Non-pigmented ciliary epithelial cell (primary cell): ENCODE measurements around the gene CBLB.

Experiments used
- DNase-seq: peaks from one replicate; pipeline ENCODE4 v3.0.0-alpha.2; 2010; ENCODE audit warnings: low read depth

Gene CBLB

GRCh38 chr3:105868742-105869530 lies at the start of gene CBLB:
Gene CBLB, minus strand, starts transcription at chr3:105869012. Its CDS starts 1,435 bp downstream, at chr3:105867577.
- DNase-seq = peak; percentile 93

DNA sequence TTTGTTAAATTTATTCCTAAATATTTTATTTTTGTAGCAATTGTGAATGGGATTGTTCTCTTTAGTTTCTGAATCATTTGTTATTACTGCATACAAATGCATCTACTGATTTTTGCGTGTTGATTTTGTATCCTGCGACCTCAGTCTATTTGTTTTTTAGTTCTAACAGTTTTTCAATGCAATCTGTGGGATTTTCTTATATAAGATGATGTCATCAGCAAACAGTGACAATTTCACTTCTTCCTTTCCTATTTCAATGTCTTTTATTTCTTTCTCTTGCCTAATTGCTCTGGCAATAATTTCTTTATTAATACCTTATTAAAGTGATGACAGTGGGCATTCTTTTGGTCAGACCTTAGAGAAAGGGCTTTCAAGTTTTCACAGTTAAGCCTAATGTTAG lies 48.0 kb upstream of the CBLB start:
- DNase-seq = no peak

DNA sequence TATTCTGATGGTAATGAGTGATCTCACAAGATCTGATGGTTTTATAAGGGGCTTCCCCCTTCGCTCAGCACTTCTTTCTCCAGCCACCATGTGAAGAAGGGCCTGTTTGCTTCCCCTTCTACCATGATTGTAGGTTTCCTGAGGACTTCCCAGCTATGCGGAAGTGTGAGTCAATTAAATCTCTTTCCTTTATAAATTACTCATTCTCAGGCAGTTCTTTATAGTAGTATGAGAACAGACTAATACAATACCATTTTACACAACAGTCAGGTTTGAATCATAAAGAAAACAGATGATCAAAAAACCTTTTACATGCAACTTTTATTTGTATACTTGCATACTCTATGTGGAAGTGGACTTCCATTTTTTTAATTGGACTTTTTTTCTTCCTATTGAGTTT lies 46.7 kb upstream of the CBLB start:
- DNase-seq = no peak

DNA sequence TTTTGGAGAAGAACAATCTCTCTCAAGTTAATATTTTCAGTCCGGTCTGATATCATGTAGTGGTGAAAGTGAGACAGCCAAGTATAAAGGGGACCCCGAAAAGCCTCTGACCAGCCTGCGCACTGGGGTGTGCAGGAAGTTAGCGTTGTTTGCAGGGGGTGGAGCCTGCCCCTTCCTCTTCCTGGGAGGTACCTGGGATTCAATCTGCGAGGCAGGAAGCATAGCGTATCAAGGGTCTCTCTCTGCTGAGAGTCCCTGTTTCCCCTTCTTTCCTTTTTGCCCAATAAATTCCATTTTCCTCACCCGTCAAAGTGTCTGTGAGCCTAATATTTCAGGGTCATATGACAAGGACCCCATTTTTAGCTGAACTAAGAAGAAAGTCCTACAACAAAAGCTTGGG lies 44.8 kb upstream of the CBLB start:
- DNase-seq = no peak

DNA sequence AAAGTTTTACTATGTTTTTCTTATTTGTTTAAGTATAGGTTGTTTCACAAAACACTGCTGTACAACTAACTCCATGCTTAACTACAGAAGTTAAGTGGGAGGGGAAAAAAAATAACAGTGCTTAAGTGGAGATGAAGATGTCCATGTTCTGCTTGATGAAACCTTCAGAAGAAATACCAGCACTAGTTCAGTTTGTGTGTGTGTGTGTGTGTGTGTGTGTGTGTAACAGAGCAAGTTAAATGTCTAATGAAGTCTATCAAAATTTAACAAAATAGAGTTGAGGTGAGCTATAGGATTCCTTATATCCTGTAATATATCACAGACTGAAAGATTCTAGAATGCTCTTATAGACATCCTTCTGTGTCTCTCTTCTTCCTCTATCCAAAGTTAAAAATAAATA lies 44.1 kb upstream of the CBLB start:
- no peak for DNase-seq

DNA sequence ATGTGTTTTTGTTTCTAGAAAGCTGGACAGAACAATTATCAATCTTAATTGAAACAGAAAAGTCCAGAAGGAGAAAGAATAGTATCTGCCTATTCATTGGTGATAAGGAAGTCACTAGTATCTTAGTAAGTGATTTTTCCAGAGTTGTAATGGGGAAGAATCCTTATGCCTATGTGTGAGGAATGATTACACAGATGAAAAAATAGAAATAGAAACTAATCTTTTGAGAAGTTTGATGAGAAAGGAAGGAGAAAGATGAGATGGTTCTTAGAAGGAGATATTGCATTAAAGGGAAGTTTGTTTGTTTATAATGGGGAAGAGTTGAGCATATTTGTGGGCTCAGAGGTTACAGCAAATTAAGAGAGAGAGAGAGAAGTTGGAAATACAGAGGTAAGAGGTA lies 42.7 kb upstream of the CBLB start:
- no peak for DNase-seq

DNA sequence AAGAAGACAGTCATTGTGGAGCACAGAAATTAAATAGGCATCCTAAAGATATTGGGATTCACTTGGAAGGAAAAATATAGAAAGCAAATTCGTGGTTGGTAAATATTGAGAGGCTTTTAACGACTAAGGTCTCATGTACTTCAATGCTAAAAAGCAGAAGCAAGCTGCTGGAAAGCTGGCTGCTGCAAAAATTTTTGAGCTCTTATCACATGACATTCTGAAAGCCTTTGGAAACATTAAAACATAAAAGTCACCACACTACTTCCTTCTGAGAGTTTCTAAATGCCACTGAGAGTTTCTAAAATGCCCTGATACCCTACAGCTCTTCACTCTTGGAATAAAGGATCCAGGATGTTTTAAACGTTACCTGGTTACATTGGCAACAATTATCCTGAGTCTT lies 39.0 kb upstream of the CBLB start:
- no peak for DNase-seq

GRCh38 chr3:105906836-105907235 lies 38.0 kb upstream of the CBLB start:
- peak; percentile 40 for DNase-seq

GRCh38 chr3:105906345-105906744 lies 37.5 kb upstream of the CBLB start:
- no peak for DNase-seq

DNA sequence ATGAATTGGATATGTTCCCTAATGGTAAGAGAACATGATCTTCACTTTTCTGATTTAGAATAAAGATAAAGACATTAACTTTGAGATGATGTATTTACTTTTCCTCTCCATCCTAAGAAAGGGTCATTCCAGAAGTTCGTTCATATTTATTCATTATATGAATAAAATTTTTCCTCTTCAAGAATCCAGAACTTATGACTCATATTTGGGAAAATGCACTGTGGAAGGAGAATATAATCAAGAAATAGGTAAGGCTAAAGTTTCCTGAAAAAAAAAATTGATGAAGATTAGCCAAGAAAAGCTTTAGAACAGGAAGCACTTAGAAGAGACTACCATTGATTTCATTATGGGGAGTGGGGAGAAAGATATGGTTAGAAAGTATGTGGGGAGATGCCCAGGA lies 36.5 kb upstream of the CBLB start:
- no peak for DNase-seq

DNA sequence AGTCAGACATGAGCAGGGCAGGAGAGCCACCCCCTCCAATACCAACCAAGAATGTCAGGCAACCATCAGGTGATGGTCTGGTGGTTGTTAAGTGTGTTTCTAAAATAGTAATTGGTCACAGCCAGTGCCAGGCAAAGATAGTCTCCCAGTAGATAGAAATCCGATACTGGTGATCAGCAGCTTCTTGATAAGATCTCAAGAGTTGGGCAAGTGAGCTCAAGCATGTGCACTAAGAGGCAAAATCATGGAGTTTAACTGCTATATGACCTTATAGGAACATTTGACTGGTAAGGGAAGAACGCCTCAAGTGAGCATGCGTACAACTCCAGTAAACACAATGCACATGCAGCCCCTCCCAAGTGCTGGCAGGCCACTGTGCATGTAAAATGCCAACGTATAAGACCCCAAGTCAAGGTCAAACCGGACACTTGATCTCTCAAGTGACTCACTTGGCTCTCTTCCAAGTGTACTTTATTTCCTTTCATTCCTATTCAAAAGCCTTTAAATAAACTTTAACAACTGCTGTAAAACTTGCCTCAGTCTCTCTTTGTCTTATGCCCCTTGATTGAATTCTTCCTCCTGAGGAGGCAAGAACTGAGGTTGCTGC lies 36.0 kb upstream of the CBLB start:
- no peak for DNase-seq

GRCh38 chr3:105904251-105904650 lies 35.4 kb upstream of the CBLB start:
- DNase-seq = no peak

DNA sequence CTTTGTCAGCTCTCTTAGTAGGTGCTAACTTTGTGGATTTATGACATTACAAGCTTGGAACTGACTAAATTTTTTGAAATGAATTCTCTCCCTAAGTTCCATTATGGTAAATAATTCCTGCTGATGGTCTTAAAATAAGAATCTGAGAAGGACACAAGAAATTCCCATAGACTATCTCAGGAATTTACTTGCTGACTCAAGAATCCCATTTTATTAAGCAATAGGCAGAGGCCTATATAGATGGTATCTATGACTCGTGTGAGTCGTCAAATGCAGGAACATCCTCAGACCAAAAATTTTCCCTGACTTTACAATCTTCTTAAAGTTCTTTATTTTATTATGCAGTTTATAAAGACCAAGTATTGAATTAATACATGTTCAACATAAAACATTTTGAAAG lies 30.7 kb upstream of the CBLB start:
- DNase-seq = peak; percentile 23

DNA sequence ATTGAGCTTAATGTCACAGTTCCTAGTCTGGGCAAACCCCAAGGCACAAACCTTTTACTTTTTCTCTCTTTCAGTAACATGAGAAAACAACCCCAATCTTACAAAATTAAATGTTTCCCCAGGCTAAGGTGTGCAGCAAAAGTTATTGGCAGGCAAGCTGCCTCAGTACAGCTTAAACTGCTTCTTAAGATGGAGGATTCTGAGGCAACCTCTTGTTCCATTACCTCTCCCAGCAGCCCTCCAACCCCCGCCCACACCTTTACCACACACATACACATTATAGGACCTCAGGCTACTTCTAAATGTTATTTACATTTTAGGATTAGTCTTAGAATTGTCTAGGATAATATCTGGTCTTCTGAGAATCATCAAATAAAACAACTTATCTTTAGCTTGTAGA lies 22.3 kb upstream of the CBLB start:
- DNase-seq = no peak

DNA sequence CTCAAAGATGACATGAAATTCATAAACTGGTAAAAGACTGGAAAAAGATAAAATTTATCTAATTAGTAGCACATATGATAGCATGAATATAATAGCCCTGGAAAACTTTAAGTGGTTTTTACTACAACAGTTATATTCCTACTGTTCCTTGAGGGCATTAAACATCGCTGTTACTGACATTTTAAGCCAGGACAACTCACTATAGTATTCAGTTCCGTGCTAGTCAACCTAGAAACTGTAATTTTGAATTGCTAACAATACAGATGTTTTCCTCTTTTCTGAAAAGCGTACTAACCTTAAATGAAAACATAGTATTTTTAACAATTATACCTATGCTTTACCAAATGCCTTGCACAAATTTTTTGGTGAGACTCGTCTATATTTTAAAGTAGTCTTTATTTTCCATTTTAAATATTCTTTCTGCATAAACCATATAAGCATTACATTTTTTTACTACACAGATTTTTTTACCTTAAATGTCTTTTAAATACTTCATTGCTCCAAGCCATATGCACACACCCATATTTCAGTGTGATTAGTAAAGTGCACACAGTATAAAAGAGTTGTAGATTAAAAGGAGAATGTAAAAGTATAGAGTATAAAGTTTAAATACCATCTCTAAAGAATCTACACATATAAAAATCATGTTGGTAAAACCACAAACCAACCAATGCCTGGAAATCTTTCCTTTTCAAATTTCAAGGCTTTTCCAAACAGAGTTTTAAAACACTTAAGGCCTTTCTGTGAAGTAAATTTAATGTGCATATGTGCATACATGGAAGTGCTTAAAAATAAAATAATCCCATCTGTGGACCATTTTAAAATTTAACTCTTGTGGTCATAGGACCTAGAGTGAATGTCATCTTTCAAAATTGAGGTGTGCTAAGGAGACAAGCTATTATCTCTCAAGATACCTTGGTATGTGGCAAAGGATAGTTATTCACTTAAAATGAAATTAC lies 20.1 kb upstream of the CBLB start:
- no peak for DNase-seq

DNA sequence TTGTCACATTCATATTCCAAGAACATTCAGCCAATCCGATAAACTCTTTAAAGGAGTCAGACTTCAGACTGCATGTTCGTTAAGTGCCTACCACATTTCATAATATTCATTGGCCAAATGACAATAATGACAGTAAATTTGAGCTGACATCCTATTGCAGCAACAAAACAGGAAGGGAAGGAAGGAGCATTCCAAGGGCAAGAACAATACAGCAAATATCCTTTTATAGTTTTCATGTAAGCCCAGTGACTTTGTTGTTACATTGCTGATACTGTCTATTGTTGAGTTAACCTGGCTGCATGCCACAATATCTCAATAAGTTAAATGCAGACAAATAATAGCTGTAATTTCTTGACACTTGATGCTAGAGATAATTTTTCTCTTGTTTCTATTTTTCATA lies 16.4 kb upstream of the CBLB start:
- DNase-seq = no peak

DNA sequence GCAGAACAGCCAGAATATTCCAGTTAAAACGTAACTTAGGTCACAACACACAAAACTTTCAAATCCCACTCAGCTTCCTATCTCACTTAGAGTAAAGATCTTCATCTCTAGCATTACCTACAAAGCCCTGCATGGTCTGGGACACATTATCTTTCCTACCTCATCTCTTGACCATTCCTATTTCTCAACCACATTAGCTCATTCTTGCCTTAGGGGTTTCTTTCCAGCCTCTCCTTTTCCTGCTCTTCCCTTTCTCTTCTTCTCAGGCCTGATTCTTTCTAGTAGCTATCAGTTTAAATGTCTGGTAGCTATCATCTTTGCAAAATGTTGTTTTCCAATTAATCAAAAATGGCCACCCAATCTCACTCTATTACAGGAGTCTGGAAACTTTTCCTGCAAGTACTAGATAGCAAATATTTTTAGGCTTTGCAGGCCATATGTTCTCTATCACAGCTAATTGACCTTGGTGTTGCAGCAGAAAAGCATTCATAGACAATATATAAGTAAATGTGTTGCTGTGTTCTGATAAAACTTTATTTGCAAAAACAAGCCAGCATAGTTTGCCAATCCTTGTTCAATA lies 15.1 kb upstream of the CBLB start:
- DNase-seq = no peak

DNA sequence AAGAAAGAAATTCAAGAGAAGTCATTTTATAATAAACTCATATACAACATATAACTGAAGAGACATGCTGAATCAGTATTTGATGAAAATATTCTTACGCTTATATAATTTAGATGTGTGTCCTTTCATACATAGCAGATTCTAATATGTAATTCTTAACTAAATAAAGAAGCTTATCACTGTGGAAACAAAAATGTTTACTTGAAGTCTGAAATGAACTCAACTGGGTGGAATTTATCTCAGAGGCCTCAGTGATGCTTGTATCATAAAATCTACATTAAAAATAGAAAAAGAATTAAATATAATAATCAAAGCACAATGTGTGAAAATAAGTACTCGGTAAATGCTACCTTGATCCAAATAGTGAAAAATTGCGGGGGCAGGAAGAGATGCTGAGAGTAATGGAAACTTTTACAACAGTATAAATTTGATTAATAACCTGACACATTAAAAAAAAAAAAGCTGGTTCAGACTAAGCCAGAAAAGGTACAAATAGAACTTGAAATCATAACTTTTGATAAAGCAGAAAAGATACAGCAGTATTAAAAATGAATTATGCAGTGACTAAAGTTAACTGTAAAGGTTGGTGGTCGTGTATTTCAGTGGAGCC lies 12.0 kb upstream of the CBLB start:
- no peak for DNase-seq

DNA sequence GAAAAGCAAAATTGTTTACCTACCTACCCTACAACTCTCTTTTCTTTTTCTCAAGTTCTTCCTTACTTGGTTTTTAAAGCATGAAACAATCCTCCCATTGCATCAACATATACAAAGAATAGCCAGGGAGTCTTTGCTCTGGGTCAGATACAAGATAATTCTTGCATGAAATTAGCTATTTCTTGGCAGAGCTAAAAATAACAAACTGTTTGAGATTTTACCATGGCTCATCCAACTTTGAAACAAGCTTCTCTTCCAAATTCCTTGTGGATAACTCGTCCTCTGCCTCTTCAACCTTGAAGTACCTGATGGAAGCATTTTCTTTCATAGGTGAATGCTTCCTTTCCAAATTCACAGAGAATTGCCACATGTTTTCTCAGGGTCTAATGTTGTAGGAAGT lies 9.2 kb upstream of the CBLB start:
- no peak for DNase-seq

DNA sequence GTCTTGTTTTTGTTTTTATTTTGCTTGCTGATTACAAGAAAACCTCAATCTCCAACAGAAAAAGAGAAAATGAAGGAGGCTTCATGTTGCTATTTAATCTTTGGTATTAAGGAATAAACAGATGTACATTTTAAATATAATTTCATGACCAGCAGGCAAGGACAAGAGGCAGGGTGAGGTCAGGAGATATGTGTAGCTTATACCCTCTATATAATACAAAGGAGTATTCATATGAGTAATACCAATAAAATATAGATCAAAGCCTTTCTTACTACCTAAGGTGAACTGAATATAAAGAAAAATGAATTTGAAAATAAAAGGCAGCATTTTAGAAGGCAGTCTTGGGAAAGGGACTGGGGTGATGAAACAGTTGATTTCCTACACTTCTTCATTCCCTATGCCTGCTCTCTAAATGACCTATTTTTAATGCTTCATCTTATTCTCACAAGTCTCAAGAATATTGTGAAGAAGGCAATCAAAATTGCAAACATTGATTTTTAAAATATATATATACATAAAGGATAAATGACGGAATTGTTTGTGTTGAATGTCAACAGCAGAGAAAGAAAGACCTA lies 8.6 kb upstream of the CBLB start:
- no peak for DNase-seq

DNA sequence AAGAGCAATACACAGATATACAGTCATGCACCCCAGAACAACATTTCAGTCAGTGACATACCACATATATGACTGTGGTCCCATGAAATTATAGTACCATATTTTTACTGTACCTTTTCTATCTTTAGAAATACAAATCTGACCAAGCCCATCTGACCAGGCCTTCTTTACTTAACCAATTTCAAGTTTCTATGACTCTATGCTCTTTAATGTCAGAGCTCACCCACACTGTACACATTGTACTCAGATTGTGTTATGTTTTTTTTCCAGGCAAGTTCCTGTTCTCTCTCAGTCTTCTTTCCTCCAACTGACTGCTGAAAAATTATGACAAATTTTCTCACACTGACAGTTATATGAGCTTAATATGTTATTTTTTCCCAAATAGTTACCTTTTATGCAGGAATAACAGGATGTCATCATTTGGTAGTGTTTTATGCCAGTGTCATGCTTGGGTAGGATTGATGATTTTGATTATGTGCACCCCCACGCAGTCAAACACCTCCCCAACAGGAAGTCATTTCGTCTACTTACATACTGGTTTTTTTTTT lies 8.0 kb upstream of the CBLB start:
- DNase-seq = no peak
